HEK293 (cell line): ENCODE results near the gene GNAI2.

Experiments used
- CTCF ChIA-PET: fragments of 350-600 bp; formaldehyde crosslinking; extraction: SDS; loops from one replicate; lab custom pipeline; 2021; ENCODE audit warnings: antibody characterized with exemption; lab: Yijun Ruan, JAX
- POLR2A ChIA-PET: fragments of 300-600 bp; formaldehyde crosslinking; extraction: SDS; loops from one replicate; lab custom pipeline; 2020; ENCODE audit warnings: antibody characterized with exemption, inconsistent platforms; lab: Yijun Ruan, JAX
- H3K27ac ChIP-seq: fragments of 200-500 bp; sonication (Bioruptor generic); 2 replicates; pipeline ENCODE4 v1.5.1; 2014; ENCODE audit warnings: low read depth, low read length, control low read depth, inconsistent platforms; ENCODE audit errors: extremely low read depth
- H3K36me3 ChIP-seq, 2 experiments: fragments of 200-500 bp in 1 of 2; sonication (Bioruptor generic) in 1 of 2; 1 replicate in 1 of 2; 2 replicates in 1 of 2; pipeline ENCODE4 v1.5.1; 2014 to 2017; ENCODE audit warnings: inconsistent platforms in 2 of 2, low read length in 2 of 2; ENCODE audit not compliant: control insufficient read depth in 2 of 2, insufficient read depth in 1 of 2
- H3K4me1 ChIP-seq: fragments of 200-500 bp; sonication (Bioruptor generic); 2 replicates; pipeline ENCODE4 v1.5.1; 2014; ENCODE audit warnings: mild to moderate bottlenecking, low read length, inconsistent platforms; ENCODE audit not compliant: control insufficient read depth, insufficient read depth
- H3K4me3 ChIP-seq: 2 replicates; pipeline ENCODE4 v1.5.1; 2011; ENCODE audit warnings: low read depth, mild to moderate bottlenecking, control low read depth, low read length, moderate library complexity
- H3K9me3 ChIP-seq: fragments of 200-500 bp; sonication (Bioruptor generic); 2 replicates; pipeline ENCODE4 v1.5.1; 2014; ENCODE audit warnings: low read depth, low read length, inconsistent platforms; ENCODE audit not compliant: control insufficient read depth, insufficient read depth
- BCL11A ChIP-seq: fragments of 450-650 bp; formaldehyde crosslinking; IDR thresholded peaks from 2 replicates; pipeline ENCODE4 v1.5.1; 2016; ENCODE audit warnings: low read depth, missing biosample characterization, missing genetic modification characterization
- GLIS1 ChIP-seq: fragments of 450-650 bp; formaldehyde crosslinking; IDR thresholded peaks from 2 replicates; pipeline ENCODE4 v1.5.1; 2016; ENCODE audit warnings: missing biosample characterization, missing genetic modification characterization
- HOXC10 ChIP-seq: sonication (generic); formaldehyde crosslinking; IDR thresholded peaks from 2 replicates; pipeline ENCODE4 v1.8.1; 2023; ENCODE audit warnings: mild to moderate bottlenecking, missing genetic modification reagents
- KLF16 ChIP-seq: fragments of 450-650 bp; formaldehyde crosslinking; IDR thresholded peaks from 2 replicates; pipeline ENCODE4 v1.5.1; 2017; ENCODE audit warnings: missing biosample characterization, missing genetic modification characterization
- YY1 ChIP-seq: fragments of 450-650 bp; formaldehyde crosslinking; IDR thresholded peaks from 2 replicates; pipeline ENCODE4 v1.5.1; 2018; ENCODE audit warnings: missing biosample characterization, missing genetic modification characterization
- ZBTB11 ChIP-seq: fragments of 450-650 bp; formaldehyde crosslinking; conservative IDR thresholded peaks from 2 replicates; pipeline ENCODE4 v1.5.1; 2016; ENCODE audit warnings: low read depth, missing biosample characterization, missing genetic modification characterization
- ZNF433 ChIP-seq: fragments of 450-650 bp; formaldehyde crosslinking; IDR thresholded peaks from 2 replicates; pipeline ENCODE4 v1.5.1; 2016; ENCODE audit warnings: missing biosample characterization, missing genetic modification characterization, low read depth
- TF ChIP-seq, protein P1 (sequence below): fragments of 450-650 bp; formaldehyde crosslinking; IDR thresholded peaks from 2 replicates; pipeline ENCODE4 v1.5.1; 2016; ENCODE audit warnings: missing biosample characterization, missing genetic modification characterization, borderline replicate concordance
- TF ChIP-seq, protein P2 (sequence below): fragments of 450-650 bp; formaldehyde crosslinking; IDR thresholded peaks from 2 replicates; pipeline ENCODE4; 2016; ENCODE audit warnings: missing biosample characterization, missing genetic modification characterization

Gene GNAI2

GRCh38 chr3:50220109-50220508 lies 15.9 kb upstream of the GNAI2 start (continued):
- TF ChIP-seq, protein P1, sequence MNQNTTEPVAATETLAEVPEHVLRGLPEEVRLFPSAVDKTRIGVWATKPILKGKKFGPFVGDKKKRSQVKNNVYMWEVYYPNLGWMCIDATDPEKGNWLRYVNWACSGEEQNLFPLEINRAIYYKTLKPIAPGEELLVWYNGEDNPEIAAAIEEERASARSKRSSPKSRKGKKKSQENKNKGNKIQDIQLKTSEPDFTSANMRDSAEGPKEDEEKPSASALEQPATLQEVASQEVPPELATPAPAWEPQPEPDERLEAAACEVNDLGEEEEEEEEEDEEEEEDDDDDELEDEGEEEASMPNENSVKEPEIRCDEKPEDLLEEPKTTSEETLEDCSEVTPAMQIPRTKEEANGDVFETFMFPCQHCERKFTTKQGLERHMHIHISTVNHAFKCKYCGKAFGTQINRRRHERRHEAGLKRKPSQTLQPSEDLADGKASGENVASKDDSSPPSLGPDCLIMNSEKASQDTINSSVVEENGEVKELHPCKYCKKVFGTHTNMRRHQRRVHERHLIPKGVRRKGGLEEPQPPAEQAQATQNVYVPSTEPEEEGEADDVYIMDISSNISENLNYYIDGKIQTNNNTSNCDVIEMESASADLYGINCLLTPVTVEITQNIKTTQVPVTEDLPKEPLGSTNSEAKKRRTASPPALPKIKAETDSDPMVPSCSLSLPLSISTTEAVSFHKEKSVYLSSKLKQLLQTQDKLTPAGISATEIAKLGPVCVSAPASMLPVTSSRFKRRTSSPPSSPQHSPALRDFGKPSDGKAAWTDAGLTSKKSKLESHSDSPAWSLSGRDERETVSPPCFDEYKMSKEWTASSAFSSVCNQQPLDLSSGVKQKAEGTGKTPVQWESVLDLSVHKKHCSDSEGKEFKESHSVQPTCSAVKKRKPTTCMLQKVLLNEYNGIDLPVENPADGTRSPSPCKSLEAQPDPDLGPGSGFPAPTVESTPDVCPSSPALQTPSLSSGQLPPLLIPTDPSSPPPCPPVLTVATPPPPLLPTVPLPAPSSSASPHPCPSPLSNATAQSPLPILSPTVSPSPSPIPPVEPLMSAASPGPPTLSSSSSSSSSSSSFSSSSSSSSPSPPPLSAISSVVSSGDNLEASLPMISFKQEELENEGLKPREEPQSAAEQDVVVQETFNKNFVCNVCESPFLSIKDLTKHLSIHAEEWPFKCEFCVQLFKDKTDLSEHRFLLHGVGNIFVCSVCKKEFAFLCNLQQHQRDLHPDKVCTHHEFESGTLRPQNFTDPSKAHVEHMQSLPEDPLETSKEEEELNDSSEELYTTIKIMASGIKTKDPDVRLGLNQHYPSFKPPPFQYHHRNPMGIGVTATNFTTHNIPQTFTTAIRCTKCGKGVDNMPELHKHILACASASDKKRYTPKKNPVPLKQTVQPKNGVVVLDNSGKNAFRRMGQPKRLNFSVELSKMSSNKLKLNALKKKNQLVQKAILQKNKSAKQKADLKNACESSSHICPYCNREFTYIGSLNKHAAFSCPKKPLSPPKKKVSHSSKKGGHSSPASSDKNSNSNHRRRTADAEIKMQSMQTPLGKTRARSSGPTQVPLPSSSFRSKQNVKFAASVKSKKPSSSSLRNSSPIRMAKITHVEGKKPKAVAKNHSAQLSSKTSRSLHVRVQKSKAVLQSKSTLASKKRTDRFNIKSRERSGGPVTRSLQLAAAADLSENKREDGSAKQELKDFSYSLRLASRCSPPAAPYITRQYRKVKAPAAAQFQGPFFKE (tag by site-specific recombination), result no peak
- no peak for TF ChIP-seq HOXC10 (CRISPR knock-in tag)
- no peak for TF ChIP-seq BCL11A (tag by site-specific recombination)
- no peak for TF ChIP-seq KLF16
- TF ChIP-seq, all 188 proteins: peak for 0

- peaks cover 0 to 5% of the 10 kb centered on the region in 2 experiments; a peak in 1 of 3 replicates for H3K36me3 ChIP-seq
- no peak overlapping the region for H3K4me3 ChIP-seq
- no peak overlapping the region for H3K27ac ChIP-seq
- ChIA-PET POLR2A (no interaction called here), CTCF (interaction anchor here (0.6 to 17.6 kb wide), 3 partner anchors 28 to 89 kb away, joined by 3 to 237 read pairs (median 3); partner anchors contain the start of gene GNAT1)
- TF ChIP-seq GLIS1 (tag by site-specific recombination), result peak; percentile 18; the same call in 1 of the 2 replicates
- TF ChIP-seq ZNF433, result no peak
- no peaks in the 10 kb centered on the region for H3K9me3 ChIP-seq
- H3K4me1 ChIP-seq, result no peaks in the 10 kb centered on the region
These were observed 15.0 kb upstream of the GNAI2 start for GRCh38 chr3:50221051-50221410.

DNA sequence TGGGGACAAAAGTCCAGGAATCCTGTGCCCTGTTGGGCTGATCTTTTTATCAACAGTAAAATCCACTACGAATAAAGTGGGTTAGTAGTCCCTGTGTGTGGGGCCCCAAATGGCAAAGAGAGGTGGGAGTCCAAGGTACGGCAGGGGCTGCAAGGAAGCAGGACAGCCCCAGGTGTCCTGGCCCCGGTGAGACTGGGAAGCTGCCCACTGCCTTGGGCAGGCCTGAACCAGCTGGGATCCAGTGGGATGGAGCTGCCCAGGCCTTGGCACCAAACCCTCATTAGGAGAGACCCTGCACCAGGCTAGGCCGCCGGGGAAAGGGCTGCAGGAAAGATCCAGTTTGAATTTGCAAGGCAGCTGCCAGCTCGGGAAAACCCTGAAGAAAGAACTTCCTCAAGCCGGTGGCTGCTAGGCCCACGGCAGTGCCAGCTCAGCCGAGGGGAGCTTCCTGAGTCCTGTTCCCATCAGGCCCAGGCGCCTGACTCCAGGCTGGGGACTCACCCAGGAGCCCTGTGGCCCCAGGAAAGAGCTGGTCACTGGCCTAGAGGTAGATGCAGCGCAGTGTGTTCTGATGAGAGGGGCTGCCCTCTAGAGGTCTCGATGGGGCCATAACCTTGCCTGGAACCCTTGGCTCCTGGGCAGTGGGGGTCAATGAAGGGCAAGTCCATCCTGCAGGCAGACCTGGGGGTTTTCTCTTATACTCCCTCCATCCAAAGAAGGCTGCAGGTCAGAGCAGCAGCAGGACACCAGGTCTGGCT lies 14.4 kb upstream of the GNAI2 start:
- TF ChIP-seq ZBTB11 (tag by site-specific recombination) (no peak), YY1 (tag by site-specific recombination) (no peak)
- TF ChIP-seq, protein P2, sequence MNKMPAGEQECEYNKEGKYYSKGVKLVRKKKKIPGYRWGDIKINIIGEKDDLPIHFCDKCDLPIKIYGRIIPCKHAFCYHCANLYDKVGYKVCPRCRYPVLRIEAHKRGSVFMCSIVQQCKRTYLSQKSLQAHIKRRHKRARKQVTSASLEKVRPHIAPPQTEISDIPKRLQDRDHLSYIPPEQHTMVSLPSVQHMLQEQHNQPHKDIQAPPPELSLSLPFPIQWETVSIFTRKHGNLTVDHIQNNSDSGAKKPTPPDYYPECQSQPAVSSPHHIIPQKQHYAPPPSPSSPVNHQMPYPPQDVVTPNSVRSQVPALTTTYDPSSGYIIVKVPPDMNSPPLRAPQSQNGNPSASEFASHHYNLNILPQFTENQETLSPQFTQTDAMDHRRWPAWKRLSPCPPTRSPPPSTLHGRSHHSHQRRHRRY, result no peak
- Histone ChIP-seq H3K4me3 (no peak overlapping the region), H3K27ac (no peak overlapping the region), H3K4me1 (no peaks in the 10 kb centered on the region), H3K36me3 (peaks cover 0 to 5% of the 10 kb centered on the region in 2 experiments; a peak in 1 of 3 replicates), H3K9me3 (no peaks in the 10 kb centered on the region)
- ChIA-PET CTCF (interaction anchor here (0.6 to 17.6 kb wide), 4 partner anchors 28 to 111 kb away, joined by 3 to 237 read pairs (median 4); partner anchors contain the start of gene GNAT1), POLR2A (interaction anchor here (0.6 kb wide), 1 partner anchor 1279 kb away, joined by 4 read pairs; no protein-coding TSS in a partner anchor)
